Hepatocyte (in vitro differentiated cells): Measurements from ENCODE around the gene YOD1.

Experiments used
- EZH2 ChIP-seq: fragments of 200-600 bp; sonication (generic); IDR thresholded peaks from 2 replicates; pipeline ENCODE4 v1.6.1; 2016; ENCODE audit warnings: antibody characterized with exemption, mild to moderate bottlenecking, borderline replicate concordance
- EZH2phosphoT487 ChIP-seq: fragments of 200-600 bp; sonication (generic); IDR thresholded peaks from one replicate; pipeline ENCODE4 v1.6.1; 2018; ENCODE audit warnings: antibody characterized with exemption, mild to moderate bottlenecking, low read depth, moderate library complexity; ENCODE audit not compliant: unreplicated experiment, severe bottlenecking
- TF ChIP-seq, protein P1 (sequence below): fragments of 200-600 bp; sonication (generic); IDR thresholded peaks from 2 replicates; pipeline ENCODE4 v1.5.1; 2016; ENCODE audit warnings: antibody characterized with exemption, mild to moderate bottlenecking; ENCODE audit not compliant: poor library complexity

DNA sequence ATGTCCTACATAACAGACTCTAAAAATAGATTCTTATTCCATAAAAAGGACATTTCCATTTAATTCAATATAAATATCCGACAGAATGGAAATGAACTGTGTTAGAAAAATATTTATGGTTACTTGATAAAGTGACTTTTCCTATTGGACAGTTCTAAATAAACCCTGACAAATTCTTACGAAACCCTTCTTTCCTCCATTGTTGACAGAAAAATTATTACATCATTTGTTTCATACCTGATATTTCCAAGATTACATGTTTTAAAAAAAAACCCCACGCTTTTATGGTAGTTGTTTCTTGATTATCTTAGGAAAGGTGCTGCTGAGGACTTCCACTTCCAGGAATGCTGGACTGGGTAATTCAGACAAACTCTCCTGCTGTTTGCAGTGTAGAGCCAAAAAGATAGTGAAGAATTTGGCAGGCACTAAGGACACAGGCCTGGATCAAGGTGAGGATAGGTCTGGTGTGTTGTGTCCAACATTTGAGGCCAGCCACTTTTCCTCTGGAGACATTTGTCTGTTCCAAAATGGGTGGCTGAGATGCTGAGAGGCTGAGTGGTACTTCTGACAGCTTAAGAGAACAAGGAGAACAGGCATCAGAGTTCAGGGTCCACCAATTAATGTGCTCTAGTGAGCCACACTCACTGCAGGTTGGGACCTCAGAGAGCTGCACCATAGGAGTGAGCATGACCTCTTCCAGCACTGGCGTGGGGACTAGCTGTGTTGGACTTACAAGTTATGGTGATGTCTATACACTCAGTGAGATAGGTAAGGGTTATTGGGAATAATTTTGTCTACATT, 11.4 kb downstream of the YOD1 start:
- TF ChIP-seq EZH2 (no peak), EZH2phosphoT487 (no peak)
- TF ChIP-seq, protein P1, sequence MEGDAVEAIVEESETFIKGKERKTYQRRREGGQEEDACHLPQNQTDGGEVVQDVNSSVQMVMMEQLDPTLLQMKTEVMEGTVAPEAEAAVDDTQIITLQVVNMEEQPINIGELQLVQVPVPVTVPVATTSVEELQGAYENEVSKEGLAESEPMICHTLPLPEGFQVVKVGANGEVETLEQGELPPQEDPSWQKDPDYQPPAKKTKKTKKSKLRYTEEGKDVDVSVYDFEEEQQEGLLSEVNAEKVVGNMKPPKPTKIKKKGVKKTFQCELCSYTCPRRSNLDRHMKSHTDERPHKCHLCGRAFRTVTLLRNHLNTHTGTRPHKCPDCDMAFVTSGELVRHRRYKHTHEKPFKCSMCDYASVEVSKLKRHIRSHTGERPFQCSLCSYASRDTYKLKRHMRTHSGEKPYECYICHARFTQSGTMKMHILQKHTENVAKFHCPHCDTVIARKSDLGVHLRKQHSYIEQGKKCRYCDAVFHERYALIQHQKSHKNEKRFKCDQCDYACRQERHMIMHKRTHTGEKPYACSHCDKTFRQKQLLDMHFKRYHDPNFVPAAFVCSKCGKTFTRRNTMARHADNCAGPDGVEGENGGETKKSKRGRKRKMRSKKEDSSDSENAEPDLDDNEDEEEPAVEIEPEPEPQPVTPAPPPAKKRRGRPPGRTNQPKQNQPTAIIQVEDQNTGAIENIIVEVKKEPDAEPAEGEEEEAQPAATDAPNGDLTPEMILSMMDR, result no peak
